NB4 (cell line): Measurements from ENCODE around the gene CAPRIN1.

ENCODE experiments used
- MAX ChIP-seq: IDR thresholded peaks from 2 replicates; pipeline ENCODE4 v1.6.1; 2011; ENCODE audit warnings: low read depth, low read length
- MYC ChIP-seq: IDR thresholded peaks from 2 replicates; pipeline ENCODE4 v1.6.1; 2011; ENCODE audit warnings: low read depth, low read length
- POLR2A ChIP-seq: IDR thresholded peaks from 2 replicates; pipeline ENCODE4 v1.6.1; 2011; ENCODE audit warnings: mild to moderate bottlenecking; ENCODE audit not compliant: insufficient read length; ENCODE audit errors: extremely low read depth
- TF ChIP-seq, protein P1 (sequence below): IDR thresholded peaks from one replicate; pipeline ENCODE4 v1.5.1; 2012; ENCODE audit warnings: low read depth, low read length

- TF ChIP-seq MAX (no peak), POLR2A (no peak), MYC (no peak)
- TF ChIP-seq, protein P1, sequence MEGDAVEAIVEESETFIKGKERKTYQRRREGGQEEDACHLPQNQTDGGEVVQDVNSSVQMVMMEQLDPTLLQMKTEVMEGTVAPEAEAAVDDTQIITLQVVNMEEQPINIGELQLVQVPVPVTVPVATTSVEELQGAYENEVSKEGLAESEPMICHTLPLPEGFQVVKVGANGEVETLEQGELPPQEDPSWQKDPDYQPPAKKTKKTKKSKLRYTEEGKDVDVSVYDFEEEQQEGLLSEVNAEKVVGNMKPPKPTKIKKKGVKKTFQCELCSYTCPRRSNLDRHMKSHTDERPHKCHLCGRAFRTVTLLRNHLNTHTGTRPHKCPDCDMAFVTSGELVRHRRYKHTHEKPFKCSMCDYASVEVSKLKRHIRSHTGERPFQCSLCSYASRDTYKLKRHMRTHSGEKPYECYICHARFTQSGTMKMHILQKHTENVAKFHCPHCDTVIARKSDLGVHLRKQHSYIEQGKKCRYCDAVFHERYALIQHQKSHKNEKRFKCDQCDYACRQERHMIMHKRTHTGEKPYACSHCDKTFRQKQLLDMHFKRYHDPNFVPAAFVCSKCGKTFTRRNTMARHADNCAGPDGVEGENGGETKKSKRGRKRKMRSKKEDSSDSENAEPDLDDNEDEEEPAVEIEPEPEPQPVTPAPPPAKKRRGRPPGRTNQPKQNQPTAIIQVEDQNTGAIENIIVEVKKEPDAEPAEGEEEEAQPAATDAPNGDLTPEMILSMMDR, result no peak
Measured at GRCh38 chr11:34044664-34045485, 6.7 kb upstream of the CAPRIN1 start.
